ENCODE data around the gene RNF113B. TPM values are rescaled to one million over a fixed set of nuclear protein-coding genes. Genes with fewer than 3 reads are reported as not detected.
A peak's percentile ranks its signal among the peaks of the same experiment; 100 is the strongest.

RNF113B gene
- total and polyA plus RNA-seq, 2 of the 4 experiments (the other 2 are of a cell fraction) = not detected

GRCh38 chr13:98224557-98224956 is 47.5 kb upstream of the RNF113B start:
- H3K23ac ChIP-seq (ENCODE audit: low read depth, low read length) = no peak overlapping the region
- POLR2A ChIA-PET (ENCODE audit: unreplicated experiment) = no interaction called here
- peak overlapping the region in 1 of 2 experiments; percentile 43; a peak in 1 of 4 replicates for H4K8ac ChIP-seq (ENCODE audit: low read depth in 2 of 2, low read length in 2 of 2)
- no TSS peak for BruUV-seq (replicated peaks)
- ATAC-seq (ENCODE audit: low read depth) (no peak), DNase-seq (no peak)
- no peak overlapping the region for H2BK15ac ChIP-seq (ENCODE audit: low read depth, low read length)
- no peaks in the 10 kb centered on the region for H3K9me3 ChIP-seq (ENCODE audit: control insufficient read depth, insufficient read depth, low read length)
- H2AFZ ChIP-seq (replicated peaks; ENCODE audit: low read length, poor library complexity) = no peak overlapping the region
- H3K36me3 ChIP-seq (ENCODE audit: control insufficient read depth, insufficient read depth, low read length) = peaks cover 12% of the 10 kb centered on the region
- no peaks in the 10 kb centered on the region for H3K27me3 ChIP-seq (ENCODE audit: control insufficient read depth, insufficient read depth, low read length)
- no peak overlapping the region; the same call in 1 of the 2 replicates for H4K91ac ChIP-seq (ENCODE audit: insufficient read depth, low read depth, low read length)
- no peak overlapping the region; the same call in 1 of the 2 replicates for H3K14ac ChIP-seq (replicated peaks; ENCODE audit: low read depth, low read length)
- dilution Hi-C loops (cut with HindIII; ENCODE audit: low sequenced_read_pairs, unreplicated experiment) (no loop called here), intact Hi-C loops (cut with micrococcal nuclease) (no loop called here), in situ Hi-C loops (cut with MboI; ENCODE audit: low sequenced_read_pairs) (no loop called here)
- no peak overlapping the region for H2AK9ac ChIP-seq (replicated peaks; ENCODE audit: low read depth, low read length, poor library complexity)
- peak overlapping the region; percentile 17; the same call in 1 of the 2 replicates for H3K27ac ChIP-seq (ENCODE audit: insufficient read depth, low read length)
- WGBS, 2 experiments (ENCODE audit: extremely low coverage in 2 of 2, insufficient read length in 1 of 2) = 96% methylated on average over 3 of the region's 5 CpGs; no CpG with 5 or more reads in 1 of the 2 experiments
- H2BK5ac ChIP-seq (ENCODE audit: low read depth, low read length, poor library complexity, severe bottlenecking) = no peak overlapping the region
- peaks cover 15% of the 10 kb centered on the region; the same call in 1 of the 2 replicates for H4K20me1 ChIP-seq (ENCODE audit: insufficient read depth, low read length)
- H2BK120ac ChIP-seq (ENCODE audit: low read depth, low read length) = no peak overlapping the region
- no peak overlapping the region for H3K4me2 ChIP-seq (ENCODE audit: low read depth, low read length)
- H3K18ac ChIP-seq (ENCODE audit: low read depth, low read length) = peak overlapping the region; percentile 30; the same call in 1 of the 2 replicates
- H3K4me3 ChIP-seq (ENCODE audit: insufficient read depth, low read depth, low read length) = no peak overlapping the region
- H4K5ac ChIP-seq (ENCODE audit: low read depth, low read length) = peak overlapping the region; percentile 61; the same call in 1 of the 2 replicates
- H3K79me1 ChIP-seq (ENCODE audit: low read depth in 1 of 2, low read length in 2 of 2) = peaks cover 66 to 87% of the 10 kb centered on the region in 2 experiments
- H2BK20ac ChIP-seq (ENCODE audit: low read depth, low read length) = no peak overlapping the region
- H3K9me1 ChIP-seq (ENCODE audit: insufficient read depth, low read length) = peaks cover 30% of the 10 kb centered on the region
- H3K9ac ChIP-seq (ENCODE audit: low read depth, low read length) = no peak overlapping the region
- peak overlapping the region; percentile 29; the same call in 1 of the 2 replicates for H2AK5ac ChIP-seq (ENCODE audit: low read depth, low read length)
- H3K4me1 ChIP-seq (ENCODE audit: control insufficient read depth, insufficient read depth, low read length) = peaks cover 30% of the 10 kb centered on the region
- CTCF ChIA-PET = interaction anchor here (1.1 kb wide), 1 partner anchor 38 kb away, joined by 3 read pairs; no protein-coding TSS in a partner anchor
- no peak overlapping the region for H3K56ac ChIP-seq (ENCODE audit: extremely low read depth, insufficient read depth, low read length)
- TF ChIP-seq RCOR1 (IDR thresholded peaks at IDR 0.05; ENCODE audit: insufficient replicate concordance, low read length) (no peak), CHD1 (IDR thresholded peaks at IDR 0.05; ENCODE audit: low read depth, low read length) (no peak), MAFK (IDR thresholded peaks at IDR 0.05; ENCODE audit: low read depth, low read length) (no peak)
- H3K4ac ChIP-seq (ENCODE audit: low read depth, low read length) = peak overlapping the region; percentile 34
